Measurements from ENCODE around the gene SPOCD1. TPM values are rescaled to one million over a fixed set of nuclear protein-coding genes. Genes with fewer than 3 reads are reported as not detected.
A peak's percentile ranks its signal among the peaks of the same experiment; 100 is the strongest.

SPOCD1 gene
- total and polyA plus RNA-seq, 2 experiments from 2014 or later: 0.73 to 1.3 TPM

- TF ChIP-seq CTCF (conservative IDR thresholded peaks at IDR 0.05; ENCODE audit: low read depth in 2 of 2) (no peak), ETS1 (IDR thresholded peaks at IDR 0.05) (no peak), CREB1 (CRISPR knock-in tag; IDR thresholded peaks at IDR 0.05; ENCODE audit: low read depth) (no peak), REST (IDR thresholded peaks at IDR 0.05; ENCODE audit: unreplicated experiment) (no peak), ZNF462 (CRISPR knock-in tag; IDR thresholded peaks at IDR 0.05) (no peak), JUNB (IDR thresholded peaks at IDR 0.05; ENCODE audit: unreplicated experiment) (no peak), STAT1 (IDR thresholded peaks at IDR 0.05; ENCODE audit: unreplicated experiment) (no peak), POLR2AphosphoS5 (IDR thresholded peaks at IDR 0.05; ENCODE audit: low read depth) (no peak), NANOG (IDR thresholded peaks at IDR 0.05; ENCODE audit: borderline replicate concordance) (no peak), EZH2phosphoT487 (IDR thresholded peaks at IDR 0.05; ENCODE audit: unreplicated experiment) (no peak), ZNF331 (CRISPR knock-in tag; IDR thresholded peaks at IDR 0.05; ENCODE audit: low read depth) (no peak), ZNF114 (CRISPR knock-in tag; IDR thresholded peaks at IDR 0.05) (no peak), EZH2 (IDR thresholded peaks at IDR 0.05; ENCODE audit: low read depth, unreplicated experiment) (no peak)
- no peak overlapping the region for H3K27ac Mint-ChIP-seq
- Histone ChIP-seq H3K4me3 (no peak overlapping the region), H4K20me1 (replicated peaks; ENCODE audit: insufficient read depth) (no peaks in the 10 kb centered on the region), H3K4me1 (ENCODE audit: insufficient read depth) (no peaks in the 10 kb centered on the region), H2AFZ (no peak overlapping the region), H3K27ac (ENCODE audit: low read depth) (no peak overlapping the region), H3F3A (replicated peaks; ENCODE audit: low read depth) (no peaks in the 10 kb centered on the region), H3K79me2 (replicated peaks; ENCODE audit: insufficient read depth) (no peaks in the 10 kb centered on the region), H3K36me3 (ENCODE audit: insufficient read depth) (no peaks in the 10 kb centered on the region), H3K27me3 (ENCODE audit: insufficient read depth) (no peaks in the 10 kb centered on the region), H3K4me2 (no peak overlapping the region), H3K9me2 (ENCODE audit: insufficient read depth) (no peaks in the 10 kb centered on the region)
- DNase-seq (ENCODE audit: low spot score) (no peak), ATAC-seq (peak; percentile 57)
- H3K4me3 Mint-ChIP-seq: no peak overlapping the region
- H3K9me3 Mint-ChIP-seq: peaks cover 4% of the 10 kb centered on the region; the same call in 2 of the 3 replicates
- H3K36me3 Mint-ChIP-seq (ENCODE audit: low read depth): no peaks in the 10 kb centered on the region
- H3K27me3 Mint-ChIP-seq (ENCODE audit: insufficient read depth, low read depth, poor library complexity): peaks cover 4% of the 10 kb centered on the region
- peaks cover 3% of the 10 kb centered on the region for H3K4me1 Mint-ChIP-seq
Measured at GRCh38 chr1:31809698-31810097, 6.1 kb downstream of the SPOCD1 start.

Measured in GM23338 (cell line).